Measurements from ENCODE around the gene PPP1R15B.

Gene PPP1R15B

DNA sequence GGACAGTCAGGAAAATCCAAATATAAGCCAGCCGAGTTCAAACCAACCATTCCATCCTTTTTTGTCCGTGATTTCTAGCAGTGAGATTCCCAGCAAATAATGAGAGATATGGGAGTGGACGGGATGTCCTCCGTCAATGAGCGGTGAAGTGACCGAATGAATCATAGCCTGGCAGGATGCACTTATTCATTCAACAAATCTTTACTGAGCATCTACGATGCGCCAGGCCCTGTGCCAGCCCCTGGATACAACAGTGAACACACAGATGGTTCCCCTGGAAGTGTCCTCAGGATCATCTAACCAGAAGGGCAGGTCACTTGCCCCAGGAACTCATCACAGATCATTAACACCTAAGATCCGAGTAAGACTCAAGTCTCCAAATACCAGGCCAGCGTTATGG lies 43.7 kb downstream of the PPP1R15B start:
- DNase-seq (ENCODE audit: low read depth in 2 of 2, low spot score in 1 of 2), result no peak

DNA sequence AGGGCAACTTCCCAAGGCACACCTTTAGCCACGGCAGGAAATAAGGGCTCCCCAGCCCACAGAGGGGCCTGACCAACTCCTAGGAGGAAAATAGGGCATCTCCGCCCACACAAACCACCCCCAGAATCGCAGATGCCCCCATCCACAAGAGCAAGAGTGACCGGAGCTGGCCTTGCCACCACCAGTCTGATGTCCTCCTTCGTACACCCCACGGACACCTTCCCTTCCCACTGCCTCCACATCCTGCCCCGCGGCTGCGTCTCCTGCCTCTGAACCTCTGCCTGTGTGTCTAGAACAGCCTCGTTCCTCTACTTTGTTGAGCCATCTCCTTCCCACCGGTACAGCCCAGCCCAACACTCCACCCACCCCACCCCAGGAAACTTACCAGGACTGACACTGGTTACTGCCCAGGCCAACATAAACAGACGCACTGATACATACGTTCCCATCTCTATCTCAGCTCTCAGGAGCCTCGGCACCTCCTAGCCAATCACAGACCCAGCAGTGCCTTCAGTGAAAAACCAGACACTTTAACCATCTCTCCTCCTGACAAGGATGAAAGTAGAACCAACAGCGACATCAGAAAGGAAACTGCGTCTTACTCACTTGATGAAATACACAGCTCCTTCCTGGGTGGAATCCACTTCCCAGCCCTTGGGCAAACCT lies 44.3 kb downstream of the PPP1R15B start:
- DNase-seq (ENCODE audit: low read depth in 2 of 2, low spot score in 1 of 2), result no peak

DNA sequence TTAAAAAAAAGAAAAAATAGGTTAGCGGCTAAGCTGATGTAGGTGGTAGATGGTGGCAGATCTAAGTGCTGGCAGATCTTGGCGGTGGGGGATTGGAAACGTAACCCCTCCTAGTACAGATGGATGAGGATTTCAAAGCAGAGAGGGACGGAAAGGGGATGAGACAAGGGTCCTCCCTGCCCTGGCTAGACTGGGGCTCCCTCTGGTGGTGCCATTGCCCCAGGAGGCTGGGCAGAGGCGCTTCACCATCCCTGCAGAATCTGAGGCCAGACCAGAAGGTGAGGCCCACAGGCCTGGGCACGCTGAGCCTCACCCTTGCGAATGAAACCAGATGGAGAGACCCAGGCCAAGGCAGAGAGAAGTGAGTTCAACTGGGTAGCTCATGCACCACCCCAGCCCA lies 44.9 kb downstream of the PPP1R15B start:
- no peak for DNase-seq (ENCODE audit: low read depth in 2 of 2, low spot score in 1 of 2)

DNA sequence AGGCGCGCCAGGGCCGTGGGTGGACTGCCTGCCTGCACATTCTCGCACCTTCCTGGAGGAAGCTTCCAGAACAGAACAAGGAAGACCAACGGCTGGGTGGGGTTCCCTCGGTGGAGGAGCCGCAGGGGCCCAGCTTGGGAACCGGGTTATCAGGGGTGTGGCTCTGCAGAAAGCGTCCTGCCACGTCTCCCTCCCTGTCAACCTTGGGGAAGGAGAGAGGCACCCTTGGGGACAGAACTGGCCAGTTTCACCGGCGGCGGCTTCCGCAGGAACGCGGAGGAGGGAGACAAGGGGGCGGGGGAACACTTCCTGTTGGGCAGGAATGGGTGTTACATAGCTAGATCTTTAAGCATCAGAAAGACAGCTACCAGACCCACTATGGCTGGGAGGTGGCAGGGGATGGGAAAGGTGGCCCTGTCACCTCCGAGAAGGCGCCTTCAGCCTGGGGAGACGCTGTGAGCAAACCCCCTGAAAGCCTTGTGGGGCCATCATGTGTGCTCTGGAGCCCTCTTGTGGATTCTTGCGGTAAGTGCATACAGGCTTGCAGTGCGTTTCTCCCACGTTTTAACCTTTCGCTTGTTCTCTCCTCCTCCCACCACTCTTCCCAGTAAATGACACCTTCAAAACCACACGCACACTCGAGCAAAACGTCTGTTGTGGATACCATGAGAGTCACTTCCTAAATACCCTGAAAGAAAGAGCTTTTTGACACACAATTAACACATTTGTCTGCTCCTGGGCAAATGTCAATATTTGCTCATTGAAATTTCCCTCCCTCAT lies 48.1 kb downstream of the PPP1R15B start:
- peak; percentile 32 to 53 for DNase-seq (ENCODE audit: low read depth in 2 of 2, low spot score in 1 of 2)

DNA sequence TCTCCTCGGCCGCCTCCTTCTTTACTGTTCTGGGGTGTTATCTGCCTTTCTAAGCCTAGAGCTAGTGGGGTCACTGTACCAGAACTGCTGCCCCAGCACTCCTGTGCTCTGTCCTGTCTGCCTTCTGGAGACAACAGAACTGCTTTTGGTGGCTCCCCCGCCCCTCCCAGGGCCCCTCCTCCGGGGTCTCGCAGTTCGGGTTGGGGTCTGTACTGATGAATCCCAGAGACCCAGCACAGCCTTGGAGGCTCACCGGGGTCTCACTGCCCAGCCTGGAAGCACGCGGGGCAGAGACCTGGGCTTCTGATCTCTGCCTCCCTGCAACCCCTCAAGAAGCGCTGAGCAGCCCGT lies 48.7 kb downstream of the PPP1R15B start:
- DNase-seq (ENCODE audit: low read depth in 2 of 2, low spot score in 1 of 2), result no peak

DNA sequence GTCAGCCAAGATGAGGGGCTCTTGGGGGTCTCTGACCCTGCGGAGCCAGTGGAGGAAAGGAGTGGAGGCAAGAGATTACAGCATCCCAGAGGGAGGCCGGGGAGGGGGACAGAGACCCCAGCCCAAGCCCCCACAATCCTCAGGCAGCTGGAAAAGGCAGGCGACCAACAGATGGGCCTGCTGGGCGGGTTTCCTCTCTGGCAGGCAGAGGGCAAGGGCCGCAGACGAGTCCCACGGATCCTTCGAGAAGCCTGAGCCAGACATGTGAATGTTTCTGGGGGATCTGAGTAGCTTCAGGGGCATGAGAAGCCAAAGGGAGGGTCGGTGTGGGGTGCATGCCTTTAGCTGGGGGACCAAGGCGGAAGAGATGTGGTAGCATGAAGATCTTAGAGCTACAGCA lies 49.8 kb downstream of the PPP1R15B start:
- DNase-seq (ENCODE audit: low read depth in 2 of 2, low spot score in 1 of 2), result no peak

DNA sequence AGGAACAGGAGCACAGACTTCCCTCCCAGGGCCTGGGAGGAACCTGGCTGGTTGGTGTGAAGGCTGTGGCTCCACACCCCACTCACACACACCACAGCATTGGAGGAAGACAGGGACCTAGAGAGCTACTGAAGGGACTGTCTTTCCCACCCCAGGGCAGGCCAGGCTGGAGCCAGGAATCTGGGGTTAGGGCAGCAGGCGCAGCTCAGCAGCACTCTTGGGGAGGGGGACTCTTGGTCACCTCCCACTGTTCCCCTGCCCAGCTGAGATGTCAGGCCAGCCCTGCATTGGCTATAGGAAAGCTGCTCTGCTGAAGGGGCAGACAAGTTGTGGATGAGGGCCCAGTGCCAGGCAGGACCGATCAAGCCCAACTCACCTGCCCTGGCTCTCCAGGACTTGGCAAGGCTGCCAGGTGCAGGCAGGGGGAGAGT lies 50.3 kb downstream of the PPP1R15B start:
- DNase-seq (ENCODE audit: low read depth in 2 of 2, low spot score in 1 of 2), result no peak

DNA sequence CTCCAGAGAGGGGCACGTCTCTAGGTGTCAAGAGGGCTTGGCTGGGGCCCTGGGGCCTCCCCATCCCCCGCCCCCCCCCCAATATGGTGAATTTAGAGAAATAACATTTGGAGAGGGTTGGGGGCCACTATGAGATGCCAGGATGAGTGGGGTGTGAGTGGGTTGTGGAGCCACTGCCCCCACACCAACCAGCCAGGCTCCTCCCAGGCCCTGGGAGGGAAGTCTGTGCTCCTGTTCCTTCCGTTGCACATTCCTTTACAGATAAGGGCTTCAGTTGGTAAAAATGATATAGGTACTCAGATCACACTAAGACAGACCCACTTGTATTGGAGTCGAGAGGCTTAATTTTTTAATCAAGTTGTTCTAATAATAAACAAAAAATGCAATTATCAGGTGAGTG lies 51.3 kb downstream of the PPP1R15B start:
- no peak for DNase-seq (ENCODE audit: low read depth in 2 of 2, low spot score in 1 of 2)

DNA sequence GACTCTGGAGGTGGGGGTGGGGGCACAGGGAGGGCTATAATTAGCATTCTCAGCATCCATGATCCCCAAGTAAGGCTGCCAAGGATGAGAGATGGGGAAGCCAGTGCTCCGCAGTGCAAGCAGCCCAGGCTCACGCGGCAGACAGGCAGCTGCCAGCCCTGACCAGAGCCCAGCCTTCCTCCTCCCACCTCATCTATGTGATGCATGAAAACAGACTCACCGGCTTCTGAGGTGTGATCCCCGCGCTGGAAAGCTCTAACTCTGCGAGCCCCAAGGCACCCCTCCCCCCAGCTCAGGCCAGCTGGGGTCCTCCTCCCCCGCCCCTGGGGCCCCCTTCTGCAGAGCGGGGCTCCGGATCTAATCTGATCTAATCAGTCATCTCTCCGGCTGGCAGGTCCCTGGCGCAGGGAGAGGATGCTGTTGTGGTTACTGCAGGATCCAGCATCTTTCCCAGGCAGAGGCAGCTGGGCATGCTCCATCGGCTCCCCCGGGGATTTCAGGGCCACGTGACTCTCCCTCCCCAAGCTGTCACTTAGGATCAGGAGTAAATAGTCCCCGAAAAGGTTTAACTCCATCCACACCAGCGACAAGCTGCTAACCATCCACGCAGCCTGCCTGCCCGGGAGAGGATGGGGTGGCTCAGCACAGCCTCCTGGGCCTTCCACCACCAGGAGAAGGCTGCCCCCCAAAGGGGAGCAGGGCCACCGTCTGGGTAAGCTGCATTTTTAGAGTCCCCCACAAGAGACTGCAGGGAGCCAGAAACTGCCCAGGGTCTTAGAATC lies 52.0 kb downstream of the PPP1R15B start, which contains the start of gene PLEKHA6:
Gene PLEKHA6 (minus strand): TSS at position 456 of the 782 bp plus-strand sequence. CDS start 86,202 bp downstream, outside the sequence.
- no peak for DNase-seq (ENCODE audit: low read depth in 2 of 2, low spot score in 1 of 2)

DNA sequence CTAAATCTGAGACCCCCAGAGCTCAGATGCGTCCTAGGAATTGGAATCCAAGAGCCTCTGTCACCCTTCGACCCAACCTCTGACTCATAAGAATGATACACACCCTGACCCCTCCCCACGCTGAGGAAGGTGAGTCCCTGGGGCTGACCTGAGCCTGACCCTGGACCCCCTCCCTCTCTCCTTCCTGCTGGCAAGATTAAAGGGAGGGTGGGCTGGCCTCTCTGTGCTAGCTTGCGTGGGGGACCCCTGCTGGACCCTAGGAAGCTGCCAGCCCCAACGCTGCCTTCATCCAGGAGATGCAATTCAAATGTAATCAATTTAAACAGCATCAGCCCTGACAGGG lies 52.5 kb downstream of the PPP1R15B start:
- no peak for DNase-seq (ENCODE audit: low read depth in 2 of 2, low spot score in 1 of 2)

DNA sequence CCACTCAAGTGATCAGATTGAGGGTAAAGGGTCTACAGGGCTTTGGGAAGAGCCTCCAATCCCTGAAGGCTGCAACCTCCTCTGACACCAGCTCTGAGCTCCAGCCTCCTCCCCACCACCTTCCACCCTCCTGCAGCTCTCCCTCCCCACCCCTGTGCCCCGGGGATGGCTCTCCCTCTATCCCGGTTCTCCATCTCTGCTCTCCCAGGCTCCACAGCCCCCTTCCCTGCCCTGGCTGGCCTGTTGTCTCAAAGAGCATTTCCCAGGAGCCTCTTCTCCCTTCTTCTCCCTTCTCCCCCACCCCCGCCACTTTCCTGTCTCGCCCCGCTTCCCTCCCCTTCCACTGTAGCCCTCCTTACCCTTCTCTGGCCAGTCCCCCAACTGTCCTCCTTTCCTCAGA lies 53.0 kb downstream of the PPP1R15B start:
- no peak for DNase-seq (ENCODE audit: low read depth in 2 of 2, low spot score in 1 of 2)

DNA sequence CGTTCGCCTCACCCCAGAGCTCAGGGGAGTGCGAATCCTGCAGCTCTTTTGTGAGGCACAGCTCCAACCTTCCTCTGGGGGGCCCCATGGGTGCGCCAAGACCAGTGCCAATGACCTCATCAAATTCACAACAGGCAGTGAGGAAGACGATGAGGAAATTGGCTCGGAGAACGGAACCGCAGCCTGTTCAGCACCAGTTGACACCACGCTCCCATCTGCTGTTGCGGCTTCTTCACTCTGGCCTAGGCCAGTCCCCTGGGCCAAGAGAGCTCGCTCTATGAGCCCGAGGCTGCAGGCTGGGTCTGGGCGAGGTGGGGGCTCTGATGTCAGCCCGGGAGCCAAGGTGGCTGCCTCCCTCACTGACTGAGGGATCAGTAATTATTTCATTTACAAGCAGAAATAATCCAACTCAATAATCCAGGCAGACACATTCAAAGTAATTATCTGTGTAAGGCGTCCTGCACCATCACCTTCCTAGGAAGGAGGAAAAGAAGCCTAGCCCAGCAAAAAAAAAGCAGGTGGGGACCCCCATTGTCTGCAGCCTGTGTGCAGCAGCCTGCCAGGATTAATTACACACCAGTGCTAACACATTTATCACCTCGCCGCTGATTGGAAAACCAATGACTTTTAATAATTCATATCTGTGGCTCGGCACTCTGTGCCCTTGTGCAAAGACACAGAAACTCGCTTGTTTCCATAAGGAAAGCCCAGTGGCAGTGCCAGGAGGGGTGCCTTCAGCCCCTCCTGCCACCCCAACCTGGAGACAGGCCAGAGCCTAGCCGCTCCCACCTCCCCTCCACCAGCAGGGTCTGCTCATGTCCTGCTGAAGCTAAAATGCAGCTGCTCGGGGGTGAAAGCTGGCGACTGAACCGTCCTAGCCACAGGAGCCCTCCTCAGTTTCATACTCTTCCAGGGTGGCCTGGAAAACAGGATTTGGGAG lies 53.8 kb downstream of the PPP1R15B start:
- no peak for DNase-seq (ENCODE audit: low read depth in 2 of 2, low spot score in 1 of 2)

DNA sequence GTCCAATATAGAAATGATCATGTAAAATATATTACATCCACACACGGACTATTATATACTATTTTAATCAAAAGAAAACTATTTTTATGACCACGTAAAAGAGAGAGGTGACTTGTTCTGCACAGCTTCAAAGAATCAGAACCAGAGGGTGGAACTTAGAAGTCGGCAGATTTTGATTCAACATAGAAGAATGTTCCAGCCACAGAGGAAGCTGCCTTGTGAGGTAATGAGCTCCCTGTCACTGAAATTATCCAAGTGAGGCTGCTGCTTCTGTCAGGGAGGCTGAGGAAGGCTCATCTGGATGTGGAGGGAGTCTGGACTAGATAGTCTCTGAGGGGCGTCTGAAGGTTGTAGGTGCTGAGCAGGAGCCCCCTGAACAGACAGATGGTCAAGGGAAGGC lies 54.6 kb downstream of the PPP1R15B start:
- DNase-seq (ENCODE audit: low read depth in 2 of 2, low spot score in 1 of 2), result no peak

DNA sequence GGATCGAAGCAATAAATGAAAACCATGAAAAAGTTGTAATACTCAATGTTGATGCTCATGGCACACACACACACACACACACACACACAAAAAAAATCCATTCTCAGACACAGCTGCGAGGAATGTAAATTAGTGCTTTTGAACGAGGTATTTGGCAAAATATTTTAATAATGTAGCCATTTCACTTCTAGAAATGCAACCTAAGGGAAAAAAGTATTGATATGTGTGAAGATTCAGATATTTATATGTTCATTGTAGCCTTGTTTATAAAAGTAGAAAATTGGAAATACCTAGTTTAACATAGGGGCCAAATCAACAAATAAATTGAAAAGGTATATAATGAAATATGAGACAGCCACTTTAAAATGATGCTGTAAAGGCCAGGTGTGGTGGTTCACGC lies 55.7 kb downstream of the PPP1R15B start:
- no peak for DNase-seq (ENCODE audit: low read depth in 2 of 2, low spot score in 1 of 2)

DNA sequence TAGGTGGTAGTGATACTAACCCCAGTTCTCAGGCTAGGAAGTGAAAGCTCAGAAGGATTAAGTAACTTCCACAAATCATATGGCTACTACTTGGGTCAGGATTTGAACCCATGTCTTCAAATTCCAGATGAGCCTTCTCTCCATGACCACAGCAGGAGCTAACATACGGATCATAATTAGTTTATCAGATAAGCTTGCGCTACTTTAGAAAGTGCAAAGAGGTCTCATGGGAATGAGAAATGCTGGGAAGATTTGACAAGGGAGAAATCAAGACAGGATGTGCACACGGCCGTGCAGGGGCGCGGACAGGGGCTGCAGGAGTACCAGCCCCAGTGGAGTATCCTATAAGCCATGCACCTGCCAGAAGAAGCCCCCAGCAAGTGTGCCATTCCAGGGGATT lies 57.0 kb downstream of the PPP1R15B start:
- DNase-seq (ENCODE audit: low read depth in 2 of 2, low spot score in 1 of 2), result no peak

Measured in stimulated activated CD8-positive, alpha-beta memory T cell treated with anti-CD3 and anti-CD28 coated beads, Interleukin-4, amount 100 ng/mL, for 1 hour (primary cell).